ENCODE measurements around the gene DNAH2. TPM values are rescaled to one million over a fixed set of nuclear protein-coding genes. Genes with fewer than 3 reads are reported as not detected.

Gene DNAH2
- polyA plus RNA-seq, 2 of the 4 experiments (the other 2 are of a cell fraction), result 0.01 to 0.08 TPM

DNA sequence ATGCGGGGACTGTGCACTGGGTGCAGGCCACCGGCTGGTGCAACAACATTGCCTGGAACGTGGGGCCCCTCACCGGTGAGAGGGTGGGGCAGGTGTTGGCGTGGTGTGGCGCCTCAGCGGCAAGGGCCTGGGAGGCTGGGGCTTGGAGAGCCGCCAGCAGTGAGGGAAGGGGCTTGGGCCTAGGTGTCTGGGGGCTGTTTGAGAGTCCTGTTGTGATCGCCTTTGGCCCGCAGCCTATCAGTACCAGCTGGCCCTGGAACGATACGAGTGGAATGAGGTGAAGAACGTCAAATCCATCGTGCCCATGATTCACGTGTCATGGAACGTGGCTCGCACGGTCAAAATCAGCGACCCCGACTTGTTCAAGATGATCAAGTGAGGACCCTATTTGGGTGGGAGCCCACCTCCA, 134.7 kb downstream of the DNAH2 start:
- H3K4me1 ChIP-seq, result peaks cover 23% of the 10 kb centered on the region; the same call in 2 of the 3 replicates
- ChIA-PET CTCF (interaction anchor here (0.9 to 25.1 kb wide), 4 partner anchors 22 to 164 kb away, joined by 3 to 677 read pairs (median 8); partner anchors contain the start of genes KDM6B and WRAP53), POLR2A (no interaction called here)
- no peak for ATAC-seq
- TF ChIP-seq KDM5A (IDR thresholded peaks at IDR 0.05), result no peak
- TF ChIP-seq TFCP2L1 (CRISPR knock-in tag; IDR thresholded peaks at IDR 0.05), result no peak
- no peak for TF ChIP-seq ZC3H11A (IDR thresholded peaks at IDR 0.05)
- WGBS (ENCODE audit: missing lambda C conversion rate), result 90% methylated on average over 20 of the region's 20 CpGs
- FAIRE-seq, result no peak
- no peaks in the 10 kb centered on the region for H3K9me3 ChIP-seq
- H3K4me2 ChIP-seq, result peak overlapping the region; percentile 26; the same call in 1 of the 3 replicates
- DNase-seq (ENCODE audit: low read depth in 1 of 2, low spot score in 1 of 2), result no peak
- no peak overlapping the region for H3K4me3 ChIP-seq
- no peak overlapping the region for H3K27ac ChIP-seq

- POLR2A ChIA-PET, result no interaction called here
Observed at GRCh38 chr17:7852919-7853690, 135.6 kb downstream of the DNAH2 start.

GRCh38 chr17:7853691-7854038, 136.1 kb downstream of the DNAH2 start:
- ATAC-seq, result no peak
- 90% methylated on average over 21 of the region's 21 CpGs for WGBS (ENCODE audit: missing lambda C conversion rate)
- no peaks in the 10 kb centered on the region for H3K9me3 ChIP-seq
- H3K4me3 ChIP-seq, result no peak overlapping the region
- peaks cover 23% of the 10 kb centered on the region for H3K4me1 ChIP-seq
- ChIA-PET POLR2A (no interaction called here), CTCF (interaction anchor here (0.7 to 25.1 kb wide), 3 partner anchors 24 to 163 kb away, joined by 4 to 677 read pairs (median 12); partner anchors contain the start of gene KDM6B)
- FAIRE-seq, result no peak
- no peak overlapping the region for H3K27ac ChIP-seq
- no peak overlapping the region for H3K4me2 ChIP-seq
- DNase-seq (ENCODE audit: low read depth in 1 of 2, low spot score in 1 of 2), result no peak
- TF ChIP-seq, protein P1, sequence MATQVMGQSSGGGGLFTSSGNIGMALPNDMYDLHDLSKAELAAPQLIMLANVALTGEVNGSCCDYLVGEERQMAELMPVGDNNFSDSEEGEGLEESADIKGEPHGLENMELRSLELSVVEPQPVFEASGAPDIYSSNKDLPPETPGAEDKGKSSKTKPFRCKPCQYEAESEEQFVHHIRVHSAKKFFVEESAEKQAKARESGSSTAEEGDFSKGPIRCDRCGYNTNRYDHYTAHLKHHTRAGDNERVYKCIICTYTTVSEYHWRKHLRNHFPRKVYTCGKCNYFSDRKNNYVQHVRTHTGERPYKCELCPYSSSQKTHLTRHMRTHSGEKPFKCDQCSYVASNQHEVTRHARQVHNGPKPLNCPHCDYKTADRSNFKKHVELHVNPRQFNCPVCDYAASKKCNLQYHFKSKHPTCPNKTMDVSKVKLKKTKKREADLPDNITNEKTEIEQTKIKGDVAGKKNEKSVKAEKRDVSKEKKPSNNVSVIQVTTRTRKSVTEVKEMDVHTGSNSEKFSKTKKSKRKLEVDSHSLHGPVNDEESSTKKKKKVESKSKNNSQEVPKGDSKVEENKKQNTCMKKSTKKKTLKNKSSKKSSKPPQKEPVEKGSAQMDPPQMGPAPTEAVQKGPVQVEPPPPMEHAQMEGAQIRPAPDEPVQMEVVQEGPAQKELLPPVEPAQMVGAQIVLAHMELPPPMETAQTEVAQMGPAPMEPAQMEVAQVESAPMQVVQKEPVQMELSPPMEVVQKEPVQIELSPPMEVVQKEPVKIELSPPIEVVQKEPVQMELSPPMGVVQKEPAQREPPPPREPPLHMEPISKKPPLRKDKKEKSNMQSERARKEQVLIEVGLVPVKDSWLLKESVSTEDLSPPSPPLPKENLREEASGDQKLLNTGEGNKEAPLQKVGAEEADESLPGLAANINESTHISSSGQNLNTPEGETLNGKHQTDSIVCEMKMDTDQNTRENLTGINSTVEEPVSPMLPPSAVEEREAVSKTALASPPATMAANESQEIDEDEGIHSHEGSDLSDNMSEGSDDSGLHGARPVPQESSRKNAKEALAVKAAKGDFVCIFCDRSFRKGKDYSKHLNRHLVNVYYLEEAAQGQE (IDR thresholded peaks at IDR 0.05), result no peak
- TF ChIP-seq TFCP2L1 (CRISPR knock-in tag; IDR thresholded peaks at IDR 0.05), result no peak
- no peak for TF ChIP-seq HEYL (CRISPR knock-in tag; IDR thresholded peaks at IDR 0.05)
- no peak for TF ChIP-seq BHLHE40 (IDR thresholded peaks at IDR 0.05; ENCODE audit: low read depth, low read length)
- no peak for TF ChIP-seq SMC3 (IDR thresholded peaks at IDR 0.05)
- TF ChIP-seq ATOH8 (CRISPR knock-in tag; IDR thresholded peaks at IDR 0.05; ENCODE audit: low read depth), result no peak
- TF ChIP-seq CHD4 (IDR thresholded peaks at IDR 0.05; ENCODE audit: borderline replicate concordance), result no peak
- no peak for TF ChIP-seq CTCF (IDR thresholded peaks at IDR 0.05)
- no peak for TF ChIP-seq CEBPB (IDR thresholded peaks at IDR 0.05)
- no peak for TF ChIP-seq MAFK (IDR thresholded peaks at IDR 0.05; ENCODE audit: partially characterized antibody)
- TF ChIP-seq EP300 (IDR thresholded peaks at IDR 0.05), result no peak
- TF ChIP-seq, protein P2, sequence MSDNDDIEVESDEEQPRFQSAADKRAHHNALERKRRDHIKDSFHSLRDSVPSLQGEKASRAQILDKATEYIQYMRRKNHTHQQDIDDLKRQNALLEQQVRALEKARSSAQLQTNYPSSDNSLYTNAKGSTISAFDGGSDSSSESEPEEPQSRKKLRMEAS (IDR thresholded peaks at IDR 0.05), result no peak

More at GRCh38 chr17:7852919-7853690, 135.6 kb downstream of the DNAH2 start:
- FAIRE-seq (no peak), DNase-seq (ENCODE audit: low read depth in 1 of 2, low spot score in 1 of 2) (no peak), ATAC-seq (no peak)
- Histone ChIP-seq H3K4me1 (peaks cover 23% of the 10 kb centered on the region; the same call in 2 of the 3 replicates), H3K9me3 (no peaks in the 10 kb centered on the region), H3K4me2 (no peak overlapping the region), H3K27ac (no peak overlapping the region), H3K4me3 (no peak overlapping the region)
- no peak for TF ChIP-seq CTCF (IDR thresholded peaks at IDR 0.05)
- TF ChIP-seq JUN (IDR thresholded peaks at IDR 0.05), result 0 out of 5 replicates have a peak, but pooled peaks of 1 of the 2 experiments have one; percentile 4
- no peak for TF ChIP-seq SREBF2 (IDR thresholded peaks at IDR 0.05)
- no peak for TF ChIP-seq ZNF302 (CRISPR knock-in tag; IDR thresholded peaks at IDR 0.05)
- TF ChIP-seq, protein P3, sequence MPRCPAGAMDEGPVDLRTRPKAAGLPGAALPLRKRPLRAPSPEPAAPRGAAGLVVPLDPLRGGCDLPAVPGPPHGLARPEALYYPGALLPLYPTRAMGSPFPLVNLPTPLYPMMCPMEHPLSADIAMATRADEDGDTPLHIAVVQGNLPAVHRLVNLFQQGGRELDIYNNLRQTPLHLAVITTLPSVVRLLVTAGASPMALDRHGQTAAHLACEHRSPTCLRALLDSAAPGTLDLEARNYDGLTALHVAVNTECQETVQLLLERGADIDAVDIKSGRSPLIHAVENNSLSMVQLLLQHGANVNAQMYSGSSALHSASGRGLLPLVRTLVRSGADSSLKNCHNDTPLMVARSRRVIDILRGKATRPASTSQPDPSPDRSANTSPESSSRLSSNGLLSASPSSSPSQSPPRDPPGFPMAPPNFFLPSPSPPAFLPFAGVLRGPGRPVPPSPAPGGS (IDR thresholded peaks at IDR 0.05), result no peak
- TF ChIP-seq MAZ (IDR thresholded peaks at IDR 0.05; ENCODE audit: borderline replicate concordance, low read depth, low read length), result no peak
- no peak for TF ChIP-seq CHD4 (IDR thresholded peaks at IDR 0.05; ENCODE audit: borderline replicate concordance)
- no peak for TF ChIP-seq JUNB (IDR thresholded peaks at IDR 0.05)
- TF ChIP-seq RFX5 (IDR thresholded peaks at IDR 0.05), result no peak
- TF ChIP-seq POLR2AphosphoS2 (conservative IDR thresholded peaks at IDR 0.05; ENCODE audit: low read length), result 0 out of 2 replicates have a peak, but pooled peaks have one; percentile 44
- CTCF ChIA-PET, result interaction anchor here (0.7 to 25.1 kb wide), 5 partner anchors 23 to 165 kb away, joined by 3 to 677 read pairs (median 4); partner anchors contain the start of genes KDM6B and WRAP53
- 93% methylated on average over 49 of the region's 51 CpGs for WGBS (ENCODE audit: missing lambda C conversion rate)

Data from A549 (cell line).